NT2/D1 (cell line): Measurements from ENCODE around the gene PHEX.

Experiments
- SUZ12 ChIP-seq: IDR thresholded peaks from 2 replicates; pipeline ENCODE4 v1.6.1; 2011; ENCODE audit not compliant: insufficient read length, insufficient read depth; ENCODE audit errors: extremely low read depth
- YY1 ChIP-seq: IDR thresholded peaks from 2 replicates; pipeline ENCODE4 v1.6.1; 2011; ENCODE audit not compliant: insufficient read length, insufficient read depth
- ZNF274 ChIP-seq: IDR thresholded peaks from 2 replicates; pipeline ENCODE4 v1.6.1; 2011; ENCODE audit warnings: mild to moderate bottlenecking, low read depth, low read length

DNA sequence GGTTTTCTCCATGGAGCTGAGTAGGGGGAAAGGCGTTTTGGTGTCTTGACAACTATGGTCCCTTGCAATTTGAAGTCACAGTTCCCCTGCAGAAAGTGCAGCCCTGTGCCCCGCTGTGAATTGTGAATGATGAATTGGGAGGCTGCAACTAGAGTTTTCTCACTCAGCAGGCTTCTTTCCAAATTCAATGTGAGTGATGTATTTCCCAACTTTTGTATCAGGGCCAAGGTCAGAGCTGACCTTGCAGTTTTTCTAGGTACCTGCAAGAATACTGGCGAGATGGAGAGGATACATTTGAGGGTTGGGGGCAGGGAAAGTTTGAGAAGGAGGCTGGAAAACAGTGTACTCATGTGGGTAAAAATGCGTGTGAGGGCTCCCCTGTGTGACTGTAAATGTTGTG is 11.7 kb downstream of the PHEX start:
- TF ChIP-seq ZNF274 (no peak), SUZ12 (no peak), YY1 (no peak)
